ENCODE measurements around the gene TNFRSF4.

TNFRSF4 gene

DNA sequence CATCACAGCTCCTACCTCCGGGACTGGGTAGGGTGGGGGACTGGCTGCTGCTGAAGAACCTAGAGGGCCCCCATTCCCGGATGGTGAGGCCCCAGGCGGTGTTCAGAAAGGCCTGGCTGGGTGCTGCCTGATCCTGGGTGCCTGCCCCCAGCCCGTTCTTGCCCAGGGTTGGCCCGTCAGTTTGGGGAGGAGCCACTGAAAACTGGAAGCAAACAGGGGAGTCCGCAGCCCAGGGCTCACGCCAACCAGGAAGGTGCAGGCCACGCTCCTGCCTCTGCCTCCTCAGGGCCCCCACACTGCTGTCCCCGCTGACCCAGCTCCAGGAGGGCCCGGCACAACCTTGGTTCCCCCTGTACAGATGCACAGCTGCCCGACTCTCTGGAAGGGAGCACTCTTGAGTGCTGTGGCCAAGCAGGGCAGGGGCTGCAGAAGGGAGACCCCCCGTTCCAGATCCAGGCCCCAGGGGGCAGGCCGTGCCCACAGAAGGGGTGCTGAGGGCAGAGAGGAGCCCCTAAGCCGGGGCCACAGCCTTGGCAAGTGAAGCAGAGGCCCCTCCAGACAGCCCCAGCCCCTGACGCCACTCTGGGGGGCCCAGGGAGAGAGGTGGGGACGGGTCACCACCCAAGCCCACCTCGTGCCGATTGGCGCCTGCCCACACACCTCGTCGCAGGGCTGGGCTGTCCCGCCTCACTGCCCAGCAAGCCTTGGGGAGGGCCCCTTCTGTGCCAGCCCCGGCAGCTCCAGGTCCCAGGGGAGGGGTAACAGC is 27.1 kb upstream of the TNFRSF4 start:
- TF ChIP-seq, protein P1, sequence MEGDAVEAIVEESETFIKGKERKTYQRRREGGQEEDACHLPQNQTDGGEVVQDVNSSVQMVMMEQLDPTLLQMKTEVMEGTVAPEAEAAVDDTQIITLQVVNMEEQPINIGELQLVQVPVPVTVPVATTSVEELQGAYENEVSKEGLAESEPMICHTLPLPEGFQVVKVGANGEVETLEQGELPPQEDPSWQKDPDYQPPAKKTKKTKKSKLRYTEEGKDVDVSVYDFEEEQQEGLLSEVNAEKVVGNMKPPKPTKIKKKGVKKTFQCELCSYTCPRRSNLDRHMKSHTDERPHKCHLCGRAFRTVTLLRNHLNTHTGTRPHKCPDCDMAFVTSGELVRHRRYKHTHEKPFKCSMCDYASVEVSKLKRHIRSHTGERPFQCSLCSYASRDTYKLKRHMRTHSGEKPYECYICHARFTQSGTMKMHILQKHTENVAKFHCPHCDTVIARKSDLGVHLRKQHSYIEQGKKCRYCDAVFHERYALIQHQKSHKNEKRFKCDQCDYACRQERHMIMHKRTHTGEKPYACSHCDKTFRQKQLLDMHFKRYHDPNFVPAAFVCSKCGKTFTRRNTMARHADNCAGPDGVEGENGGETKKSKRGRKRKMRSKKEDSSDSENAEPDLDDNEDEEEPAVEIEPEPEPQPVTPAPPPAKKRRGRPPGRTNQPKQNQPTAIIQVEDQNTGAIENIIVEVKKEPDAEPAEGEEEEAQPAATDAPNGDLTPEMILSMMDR (IDR thresholded peaks at IDR 0.05; ENCODE audit: insufficient read depth, low read depth, low read length, missing control alignments) = no peak
- no peak overlapping the region for H3K4me3 ChIP-seq (ENCODE audit: low read depth, low read length)
- no peak for DNase-seq (ENCODE audit: low read depth)

DNA sequence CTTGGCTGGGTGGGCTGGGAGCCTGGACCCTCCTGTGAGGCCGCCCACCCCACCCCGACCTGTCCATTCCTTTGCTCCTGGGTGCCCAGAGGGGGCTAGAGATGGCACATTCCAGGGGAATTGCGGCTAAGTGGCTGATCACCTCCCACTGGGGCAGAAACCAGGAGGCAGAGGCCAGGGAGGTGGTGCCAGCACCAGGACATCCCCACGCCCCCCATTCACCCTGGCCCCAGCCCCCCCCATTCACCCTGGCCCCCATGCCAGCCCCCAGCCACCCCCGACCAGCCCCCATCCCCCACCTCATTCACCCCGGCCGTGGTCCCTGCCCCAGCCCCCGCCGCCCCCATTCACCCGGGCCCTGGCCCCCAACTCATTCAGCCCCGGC is 26.4 kb upstream of the TNFRSF4 start:
- no peak for DNase-seq (ENCODE audit: low read depth)
- TF ChIP-seq, protein P1 (IDR thresholded peaks at IDR 0.05; ENCODE audit: insufficient read depth, low read depth, low read length, missing control alignments) = no peak
- H3K4me3 ChIP-seq (ENCODE audit: low read depth, low read length) = no peak overlapping the region

DNA sequence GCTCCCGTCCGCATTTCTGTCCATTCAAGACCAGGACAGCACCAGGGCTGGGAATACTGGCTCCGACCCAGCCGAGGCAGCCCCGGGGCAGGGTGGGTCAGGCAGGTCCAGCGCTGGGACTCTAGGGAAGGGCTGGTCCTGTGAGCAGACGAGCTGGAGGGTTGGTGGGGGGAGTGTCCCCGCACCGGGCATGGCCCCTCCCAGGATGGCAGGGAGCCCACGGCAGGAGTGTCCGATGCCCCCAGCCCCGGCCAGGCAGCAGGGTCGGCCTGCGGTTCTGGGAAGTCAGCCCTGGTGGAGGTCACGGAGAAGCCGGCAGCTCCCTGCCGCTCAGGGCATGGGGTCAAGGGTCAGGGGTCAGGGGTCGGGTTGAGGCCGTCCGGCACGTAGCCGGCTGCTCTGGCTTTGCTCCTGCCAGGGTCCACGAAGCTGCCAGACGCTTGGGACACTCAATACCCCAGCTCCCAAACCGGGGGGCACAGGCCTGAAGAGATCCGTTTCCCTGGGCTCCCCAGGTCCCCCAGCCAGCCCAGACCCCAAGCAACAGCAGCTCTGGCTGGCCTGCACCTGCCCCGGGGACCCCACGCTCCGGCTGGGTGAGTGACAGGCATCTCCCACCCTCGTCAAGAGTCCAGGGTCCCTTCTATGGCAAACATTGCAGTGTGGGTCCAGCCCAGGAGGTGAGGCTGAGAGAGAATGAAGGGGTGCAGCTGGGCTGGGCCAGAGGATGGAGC is 25.8 kb upstream of the TNFRSF4 start:
- DNase-seq (ENCODE audit: low read depth) = no peak
- no peak overlapping the region for H3K4me3 ChIP-seq (ENCODE audit: low read depth, low read length)
- TF ChIP-seq, protein P1 (IDR thresholded peaks at IDR 0.05; ENCODE audit: insufficient read depth, low read depth, low read length, missing control alignments) = no peak

DNA sequence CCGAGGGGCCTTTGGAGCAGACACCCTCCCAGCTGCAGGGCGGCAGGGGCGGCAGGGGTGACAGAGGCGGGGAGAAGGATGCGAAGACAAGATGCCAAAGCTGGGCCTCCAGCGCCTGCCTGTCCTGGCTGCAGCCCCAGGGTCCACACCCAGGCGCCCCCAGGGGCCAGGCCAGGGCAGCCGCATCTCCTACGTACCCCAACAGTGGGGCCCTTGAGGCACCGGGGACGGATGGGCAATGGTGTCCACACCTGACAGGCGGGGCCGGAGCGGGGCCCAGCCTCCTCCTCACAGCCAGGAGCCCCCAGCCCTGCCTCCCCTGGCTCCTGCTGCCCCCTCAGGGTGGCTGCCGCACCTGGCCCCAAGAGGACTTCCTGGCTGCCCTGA is 25.3 kb upstream of the TNFRSF4 start:
- H3K4me3 ChIP-seq (ENCODE audit: low read depth, low read length) = no peak overlapping the region
- TF ChIP-seq, protein P1 (IDR thresholded peaks at IDR 0.05; ENCODE audit: insufficient read depth, low read depth, low read length, missing control alignments) = no peak
- no peak for DNase-seq (ENCODE audit: low read depth)

DNA sequence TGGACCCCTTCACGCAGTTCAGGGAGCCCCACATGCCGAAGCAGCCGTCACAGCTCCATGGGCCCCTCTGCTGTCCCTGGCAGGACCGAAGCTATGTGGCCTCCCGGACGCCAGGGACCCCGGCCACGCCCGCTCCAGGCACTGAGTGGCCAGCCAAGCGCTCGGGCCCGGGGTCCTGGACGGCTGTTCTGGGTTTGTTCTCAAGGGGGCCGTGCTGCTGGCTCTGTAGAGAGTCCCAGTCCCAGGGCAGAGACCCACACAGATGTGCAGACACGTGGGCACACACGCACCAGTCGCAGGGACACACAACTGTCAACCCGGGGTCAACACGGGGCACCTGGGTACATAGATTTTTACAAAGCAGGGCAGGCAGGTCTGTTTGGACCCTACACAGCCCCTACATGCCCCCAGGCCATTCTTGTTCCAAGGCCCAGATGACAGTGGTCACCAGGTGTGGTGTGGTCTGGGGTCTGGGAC is 24.8 kb upstream of the TNFRSF4 start:
- no peak for DNase-seq (ENCODE audit: low read depth)
- H3K4me3 ChIP-seq (ENCODE audit: low read depth, low read length) = no peak overlapping the region
- TF ChIP-seq, protein P1 (IDR thresholded peaks at IDR 0.05; ENCODE audit: insufficient read depth, low read depth, low read length, missing control alignments) = no peak

DNA sequence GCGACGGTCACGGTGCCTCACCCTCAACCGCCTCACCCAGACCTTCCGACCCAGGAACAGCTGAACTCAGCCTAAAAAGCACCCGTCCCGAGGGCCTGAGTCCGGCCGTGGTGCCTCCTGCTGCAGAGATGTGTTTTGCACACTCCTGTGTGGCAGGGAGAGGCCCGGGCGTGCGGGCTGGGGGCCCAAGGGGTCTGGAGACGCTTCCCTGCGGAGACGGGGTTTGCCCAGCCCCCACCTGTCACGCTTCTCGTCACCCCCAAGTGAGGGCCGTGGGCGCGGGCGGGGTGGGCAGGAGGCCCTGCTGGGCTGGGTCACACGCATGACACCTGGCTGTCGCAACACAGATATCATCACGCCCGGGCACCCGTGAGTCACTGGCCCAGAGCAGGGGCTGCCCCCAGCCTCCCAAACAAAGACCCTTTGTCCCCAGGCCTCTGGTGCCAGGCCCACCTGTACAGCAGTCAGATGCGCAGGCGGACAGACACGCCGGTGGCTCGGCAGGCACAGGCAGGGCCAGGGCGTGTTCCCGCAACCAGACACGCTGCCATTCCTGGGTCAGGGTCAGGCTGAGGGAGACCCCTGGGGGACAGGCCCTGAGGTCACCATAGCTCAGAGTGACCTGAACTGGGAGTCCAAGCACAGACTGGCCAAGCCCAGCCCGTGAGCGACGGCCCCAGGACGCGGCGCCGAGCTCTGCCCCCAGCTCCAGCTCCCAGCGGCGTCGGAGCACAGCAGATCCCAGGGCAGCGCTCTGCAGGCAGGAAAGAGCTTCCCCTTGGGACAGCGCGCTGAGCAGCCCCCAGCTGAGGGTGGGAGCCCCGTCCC is 24.1 kb upstream of the TNFRSF4 start:
- no peak overlapping the region for H3K4me3 ChIP-seq (ENCODE audit: low read depth, low read length)
- DNase-seq (ENCODE audit: low read depth) = no peak
- TF ChIP-seq, protein P1 (IDR thresholded peaks at IDR 0.05; ENCODE audit: insufficient read depth, low read depth, low read length, missing control alignments) = no peak

All from GM12865 (cell line).